HG02981 (cell line): Measurements from ENCODE around the gene REXO1.
"Not testable (repeated sequence)": the region's sequence is repeated elsewhere in the genome, so short reads cannot be mapped to it uniquely, and the experiment has no call there.

Experiments used
- ATAC-seq: cut with Tn5 transposase; IDR thresholded peaks from one replicate; pipeline ENCODE4 v1.9.1; 2021; ENCODE audit warnings: mild to moderate bottlenecking, moderate library complexity; ENCODE audit not compliant: unreplicated experiment

REXO1 gene

GRCh38 chr19:1877280-1877660 is 29.0 kb upstream of the REXO1 start:
- ATAC-seq, result not testable (repeated sequence)

- not testable (repeated sequence) for ATAC-seq
These were observed 28.4 kb upstream of the REXO1 start for GRCh38 chr19:1876496-1877279.

GRCh38 chr19:1875646-1876495 is 27.6 kb upstream of the REXO1 start:
- peak; percentile 90 for ATAC-seq

- ATAC-seq, result not testable (repeated sequence)
These were observed 27.0 kb upstream of the REXO1 start for GRCh38 chr19:1875265-1875645.

- no peak for ATAC-seq
These were observed 26.4 kb upstream of the REXO1 start for GRCh38 chr19:1874554-1875185.

- no peak for ATAC-seq
These were observed 25.5 kb upstream of the REXO1 start for GRCh38 chr19:1873524-1874473.

GRCh38 chr19:1872807-1873523 is 24.7 kb upstream of the REXO1 start:
- ATAC-seq, result no peak

GRCh38 chr19:1871630-1872029 is 23.3 kb upstream of the REXO1 start:
- no peak for ATAC-seq

- ATAC-seq, result no peak
These were observed 22.9 kb upstream of the REXO1 start for GRCh38 chr19:1871140-1871597.

- no peak for ATAC-seq
These were observed 20.7 kb upstream of the REXO1 start for GRCh38 chr19:1868971-1869370.

- ATAC-seq, result no peak
These were observed 19.1 kb upstream of the REXO1 start for GRCh38 chr19:1867349-1867724.

- ATAC-seq, result no peak
These were observed 18.5 kb upstream of the REXO1 start for GRCh38 chr19:1866693-1867348.

GRCh38 chr19:1865172-1866010 is 17.1 kb upstream of the REXO1 start:
- ATAC-seq, result no peak

GRCh38 chr19:1864480-1865171 is 16.3 kb upstream of the REXO1 start:
- peak; percentile 27 for ATAC-seq

GRCh38 chr19:1863638-1864479 is 15.6 kb upstream of the REXO1 start:
- ATAC-seq, result peak; percentile 47

- no peak for ATAC-seq
These were observed 15.0 kb upstream of the REXO1 start, which contains the start of gene KLF16 for GRCh38 chr19:1863328-1863637. TSS of gene KLF16 (minus strand) at chr19:1863579. CDS start at chr19:1863497, 82 bp downstream.
